Parathyroid adenoma (tissue), 2 donors: Measurements from ENCODE around the gene NUP210.

Source experiments
- H2AFZ ChIP-seq: fragments of 300-600 bp; sonication (generic); one replicate; pipeline ENCODE4 v1.7.0; 2017; ENCODE audit warnings: antibody characterized with exemption, mild to moderate bottlenecking
- H3K27ac ChIP-seq: fragments of 300-600 bp; sonication (generic); one replicate; pipeline ENCODE4 v1.7.0; 2017
- H3K27me3 ChIP-seq: fragments of 300-600 bp; sonication (generic); one replicate; pipeline ENCODE4 v1.7.0; 2017; ENCODE audit warnings: low read length; ENCODE audit not compliant: control insufficient read depth, insufficient read depth
- H3K36me3 ChIP-seq: fragments of 300-600 bp; sonication (generic); one replicate; pipeline ENCODE4 v1.7.0; 2017; ENCODE audit warnings: low read length; ENCODE audit not compliant: control insufficient read depth, insufficient read depth
- H3K4me1 ChIP-seq: fragments of 300-600 bp; sonication (generic); one replicate; pipeline ENCODE4 v1.7.0; 2017; ENCODE audit warnings: control low read depth
- H3K4me2 ChIP-seq: fragments of 300-600 bp; sonication (generic); one replicate; pipeline ENCODE4 v1.7.0; 2017; ENCODE audit warnings: low read length
- H3K4me3 ChIP-seq: fragments of 300-600 bp; sonication (generic); one replicate; pipeline ENCODE4 v1.7.0; 2017; ENCODE audit warnings: low read depth, low read length
- H3K79me2 ChIP-seq: fragments of 300-600 bp; sonication (generic); one replicate; pipeline ENCODE4 v1.7.0; 2017; ENCODE audit warnings: control low read depth
- H3K9ac ChIP-seq: fragments of 300-600 bp; sonication (generic); one replicate; pipeline ENCODE4 v1.7.0; 2017; ENCODE audit warnings: mild to moderate bottlenecking
- H3K9me3 ChIP-seq: fragments of 300-600 bp; sonication (generic); one replicate; pipeline ENCODE4 v1.7.0; 2017; ENCODE audit warnings: low read length; ENCODE audit not compliant: control insufficient read depth
- TF ChIP-seq, protein P1 (sequence below): fragments of 300-600 bp; sonication (generic); IDR thresholded peaks from one replicate; pipeline ENCODE4 v1.7.0; 2017; ENCODE audit warnings: antibody characterized with exemption, mild to moderate bottlenecking
- donor health status: primary hyperparathyroidism.

Gene NUP210

DNA sequence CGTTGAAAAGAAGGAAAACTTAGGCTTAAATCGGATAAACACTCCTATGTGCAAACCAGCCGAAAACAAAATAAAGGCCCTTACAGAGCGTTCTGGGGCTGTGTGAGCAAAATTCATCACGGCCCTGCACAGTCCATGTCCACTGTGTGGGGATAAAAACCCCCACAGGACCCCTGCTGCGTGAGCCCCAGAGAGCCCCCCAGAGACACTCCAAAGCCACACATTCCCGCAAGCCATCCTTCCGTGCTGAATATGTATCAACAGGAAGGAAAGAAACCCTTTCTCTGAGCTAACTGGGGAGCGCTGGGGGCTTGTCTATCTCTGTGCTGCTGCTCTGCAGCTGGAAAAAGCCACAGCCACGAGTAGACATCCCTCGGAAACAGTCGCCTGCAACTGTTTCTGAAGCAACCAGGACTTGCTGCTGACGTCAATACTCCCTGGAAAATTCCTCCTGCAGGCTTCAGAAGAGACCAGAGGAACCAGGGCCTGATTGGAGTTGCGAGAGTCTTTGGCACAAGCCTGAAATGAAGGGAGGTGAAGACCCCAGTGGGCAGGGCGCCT is 72.7 kb downstream of the NUP210 start:
- H3K79me2 ChIP-seq, result no peaks in the 10 kb centered on the region
- TF ChIP-seq, protein P1, sequence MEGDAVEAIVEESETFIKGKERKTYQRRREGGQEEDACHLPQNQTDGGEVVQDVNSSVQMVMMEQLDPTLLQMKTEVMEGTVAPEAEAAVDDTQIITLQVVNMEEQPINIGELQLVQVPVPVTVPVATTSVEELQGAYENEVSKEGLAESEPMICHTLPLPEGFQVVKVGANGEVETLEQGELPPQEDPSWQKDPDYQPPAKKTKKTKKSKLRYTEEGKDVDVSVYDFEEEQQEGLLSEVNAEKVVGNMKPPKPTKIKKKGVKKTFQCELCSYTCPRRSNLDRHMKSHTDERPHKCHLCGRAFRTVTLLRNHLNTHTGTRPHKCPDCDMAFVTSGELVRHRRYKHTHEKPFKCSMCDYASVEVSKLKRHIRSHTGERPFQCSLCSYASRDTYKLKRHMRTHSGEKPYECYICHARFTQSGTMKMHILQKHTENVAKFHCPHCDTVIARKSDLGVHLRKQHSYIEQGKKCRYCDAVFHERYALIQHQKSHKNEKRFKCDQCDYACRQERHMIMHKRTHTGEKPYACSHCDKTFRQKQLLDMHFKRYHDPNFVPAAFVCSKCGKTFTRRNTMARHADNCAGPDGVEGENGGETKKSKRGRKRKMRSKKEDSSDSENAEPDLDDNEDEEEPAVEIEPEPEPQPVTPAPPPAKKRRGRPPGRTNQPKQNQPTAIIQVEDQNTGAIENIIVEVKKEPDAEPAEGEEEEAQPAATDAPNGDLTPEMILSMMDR, result no peak
- H3K4me2 ChIP-seq, result no peak overlapping the region
- H3K27me3 ChIP-seq, result no peaks in the 10 kb centered on the region
- H3K27ac ChIP-seq, result no peak overlapping the region
- peaks cover 3% of the 10 kb centered on the region for H3K4me1 ChIP-seq
- no peaks in the 10 kb centered on the region for H3K36me3 ChIP-seq
- no peaks in the 10 kb centered on the region for H3K9me3 ChIP-seq
- H2AFZ ChIP-seq, result no peak overlapping the region
- no peak overlapping the region for H3K9ac ChIP-seq
- H3K4me3 ChIP-seq, result no peak overlapping the region

GRCh38 chr3:13346481-13347389 is 73.4 kb downstream of the NUP210 start:
- no peaks in the 10 kb centered on the region for H3K27me3 ChIP-seq
- H3K9me3 ChIP-seq, result no peaks in the 10 kb centered on the region
- H3K4me2 ChIP-seq, result no peak overlapping the region
- H3K4me1 ChIP-seq, result peaks cover 3% of the 10 kb centered on the region
- H3K36me3 ChIP-seq, result no peaks in the 10 kb centered on the region
- H2AFZ ChIP-seq, result peak overlapping the region; percentile 23
- no peak overlapping the region for H3K4me3 ChIP-seq
- no peak overlapping the region for H3K9ac ChIP-seq
- TF ChIP-seq, protein P1, result peak; percentile 33
- H3K79me2 ChIP-seq, result no peaks in the 10 kb centered on the region
- H3K27ac ChIP-seq, result no peak overlapping the region

GRCh38 chr3:13345772-13346171 is 74.3 kb downstream of the NUP210 start:
- H3K36me3 ChIP-seq, result no peaks in the 10 kb centered on the region
- H3K9me3 ChIP-seq, result no peaks in the 10 kb centered on the region
- H2AFZ ChIP-seq, result no peak overlapping the region
- H3K79me2 ChIP-seq, result no peaks in the 10 kb centered on the region
- H3K4me1 ChIP-seq, result peaks cover 3% of the 10 kb centered on the region
- H3K9ac ChIP-seq, result no peak overlapping the region
- no peaks in the 10 kb centered on the region for H3K27me3 ChIP-seq
- no peak overlapping the region for H3K27ac ChIP-seq
- H3K4me3 ChIP-seq, result no peak overlapping the region
- H3K4me2 ChIP-seq, result no peak overlapping the region
- TF ChIP-seq, protein P1, result no peak

- H3K79me2 ChIP-seq, result no peaks in the 10 kb centered on the region
- H3K27ac ChIP-seq, result no peak overlapping the region
- H3K36me3 ChIP-seq, result no peaks in the 10 kb centered on the region
- peaks cover 3% of the 10 kb centered on the region for H3K4me1 ChIP-seq
- no peak overlapping the region for H3K4me2 ChIP-seq
- H3K9me3 ChIP-seq, result no peaks in the 10 kb centered on the region
- no peaks in the 10 kb centered on the region for H3K27me3 ChIP-seq
- H2AFZ ChIP-seq, result no peak overlapping the region
- TF ChIP-seq, protein P1, result no peak
- H3K4me3 ChIP-seq, result no peak overlapping the region
- H3K9ac ChIP-seq, result no peak overlapping the region
Observed at GRCh38 chr3:13345284-13345683, 74.8 kb downstream of the NUP210 start.
